GM18498 (cell line): Measurements from ENCODE around the gene AWAT2.
"Not testable (repeated sequence)": the region's sequence is repeated elsewhere in the genome, so short reads cannot be mapped to it uniquely, and the experiment has no call there.

Experiments
- ATAC-seq: cut with Tn5 transposase; IDR thresholded peaks from one replicate; pipeline ENCODE4 v1.9.1; 2021; ENCODE audit warnings: mild to moderate bottlenecking, moderate library complexity; ENCODE audit not compliant: unreplicated experiment

The AWAT2 gene

GRCh38 chrX:70001708-70002341 is 47.9 kb downstream of the AWAT2 start:
- ATAC-seq, result no peak

- ATAC-seq, result no peak
These were observed 48.5 kb downstream of the AWAT2 start for GRCh38 chrX:70001269-70001668.

- not testable (repeated sequence) for ATAC-seq
These were observed 51.4 kb downstream of the AWAT2 start for GRCh38 chrX:69998299-69998698.

GRCh38 chrX:69996113-69996468 is 53.6 kb downstream of the AWAT2 start:
- no peak for ATAC-seq

- ATAC-seq, result no peak
These were observed 54.2 kb downstream of the AWAT2 start for GRCh38 chrX:69995362-69996112.

- ATAC-seq, result no peak
These were observed 56.2 kb downstream of the AWAT2 start for GRCh38 chrX:69993494-69993893.

- no peak for ATAC-seq
These were observed 58.1 kb downstream of the AWAT2 start for GRCh38 chrX:69991685-69992084.
